ENCODE measurements around the gene PSD4. TPM values are rescaled to one million over a fixed set of nuclear protein-coding genes. Genes with fewer than 3 reads are reported as not detected.

The PSD4 gene
- total RNA-seq, 1 donor from 2014 or later = 0.39 TPM

GRCh38 chr2:113142290-113142689 is 31.5 kb upstream of the PSD4 start:
- no peak for DNase-seq (ENCODE audit: low read depth in 2 of 2)

- DNase-seq (ENCODE audit: low read depth in 2 of 2) = no peak
These were observed 29.5 kb upstream of the PSD4 start for GRCh38 chr2:113144259-113144658.

DNA sequence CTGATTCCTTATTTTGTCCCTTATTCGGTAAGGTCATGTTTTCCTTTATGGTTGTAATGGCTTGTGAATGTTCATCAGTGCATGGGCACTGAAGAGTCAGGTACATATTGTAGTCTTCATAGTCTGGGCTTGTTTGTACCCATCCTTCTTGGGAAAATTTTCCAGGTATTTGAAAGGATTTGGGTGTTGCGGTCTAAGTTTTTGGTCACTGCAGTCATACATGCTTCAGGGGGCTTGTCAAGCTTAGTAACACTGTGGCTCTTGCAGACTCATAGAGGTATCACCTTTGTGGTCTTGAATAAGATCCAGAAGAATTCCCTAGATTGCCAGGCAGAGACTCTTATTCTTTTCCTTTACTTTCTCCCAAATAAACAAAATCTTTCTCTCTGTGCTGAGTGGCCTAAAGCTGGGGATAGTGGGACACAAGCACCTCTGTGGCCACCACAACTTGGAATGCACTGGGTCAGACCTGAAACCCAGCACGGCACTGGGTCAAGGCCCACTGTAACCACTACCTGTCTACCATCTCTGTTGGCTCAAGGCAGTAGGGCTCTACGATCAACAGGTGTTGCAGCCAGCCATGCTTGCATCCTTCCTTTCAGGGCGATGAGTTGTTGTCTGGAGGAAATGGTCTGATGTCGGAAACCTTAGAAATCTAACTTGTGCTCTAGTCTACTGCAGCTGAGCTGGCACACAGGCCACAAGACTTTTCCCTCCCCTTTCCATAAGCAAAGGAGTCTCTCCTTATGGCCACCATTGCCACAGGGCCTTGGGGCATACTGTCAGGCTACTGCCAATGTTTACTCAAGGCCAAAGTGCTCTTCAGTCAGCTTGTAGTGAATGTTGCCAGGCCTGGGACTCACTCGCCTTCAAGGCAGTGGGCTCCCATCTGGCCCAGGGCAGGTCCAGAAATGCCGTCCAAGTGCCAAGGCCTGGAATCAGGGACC is 24.9 kb upstream of the PSD4 start:
- DNase-seq (ENCODE audit: low read depth in 2 of 2) = no peak

GRCh38 chr2:113149553-113150257 is 24.1 kb upstream of the PSD4 start:
- DNase-seq (ENCODE audit: low read depth in 2 of 2) = no peak

DNA sequence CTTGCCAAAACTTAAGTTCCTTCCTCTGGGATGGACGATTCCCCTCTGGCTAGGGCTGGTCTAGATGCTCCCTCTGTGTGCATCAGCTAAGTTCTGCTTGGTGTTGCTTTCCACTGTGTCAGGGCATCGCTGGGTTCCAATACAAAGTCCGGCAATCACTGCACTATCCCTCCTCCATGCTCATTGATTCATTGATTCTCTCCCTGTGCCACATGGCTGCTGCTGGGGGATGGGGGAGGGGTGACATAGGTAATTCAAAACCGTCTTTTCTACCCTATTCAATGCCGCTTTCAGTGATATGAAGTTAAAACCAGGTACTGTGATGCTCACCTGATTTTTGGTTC is 23.5 kb upstream of the PSD4 start:
- DNase-seq (ENCODE audit: low read depth in 2 of 2) = no peak

GRCh38 chr2:113155331-113155730 is 18.4 kb upstream of the PSD4 start:
- DNase-seq (ENCODE audit: low read depth in 2 of 2) = no peak

DNA sequence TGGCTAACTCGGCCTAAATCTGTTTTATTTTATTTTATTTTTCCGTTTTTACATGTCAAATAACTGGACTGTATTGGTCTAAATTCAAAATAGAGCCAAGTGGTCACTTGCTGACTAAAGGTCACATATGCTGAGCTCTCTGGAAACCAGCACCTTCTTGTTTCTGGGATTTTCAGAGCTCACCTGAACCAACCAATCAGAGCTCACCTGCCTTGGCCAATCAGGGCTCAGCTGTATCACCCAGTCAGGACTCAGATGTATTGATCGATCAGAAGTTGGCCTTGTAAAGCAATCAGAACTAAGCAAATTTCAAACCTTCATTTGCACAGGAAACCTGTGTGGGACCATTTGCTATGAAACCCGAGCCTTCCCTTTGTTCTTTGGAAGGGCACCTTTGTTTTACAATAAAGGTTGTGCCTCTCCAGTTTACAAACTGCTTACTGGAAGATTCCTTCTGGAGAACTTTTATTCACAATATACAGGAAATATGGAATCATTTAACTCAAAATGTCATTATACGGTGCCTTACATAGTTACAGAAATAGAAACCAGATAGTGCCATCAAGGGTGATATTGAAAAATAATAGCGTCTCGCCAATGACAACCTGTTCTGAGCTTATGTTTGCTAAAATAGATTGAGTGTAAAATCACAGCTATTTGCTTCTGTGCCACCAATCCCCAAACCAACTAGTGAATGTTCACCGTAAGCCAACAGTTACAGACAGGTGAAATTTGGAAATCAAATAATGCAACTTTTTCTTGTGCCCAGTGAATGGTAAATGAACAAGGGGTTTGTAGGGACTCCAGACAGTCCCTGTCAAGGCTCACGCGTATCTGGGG is 17.3 kb upstream of the PSD4 start:
- DNase-seq (ENCODE audit: low read depth in 2 of 2) = no peak

GRCh38 chr2:113157118-113157896 is 16.5 kb upstream of the PSD4 start:
- DNase-seq (ENCODE audit: low read depth in 2 of 2) = no peak

- DNase-seq (ENCODE audit: low read depth in 2 of 2) = peak in 1 of 2 donors; percentile 21
These were observed 15.6 kb upstream of the PSD4 start for GRCh38 chr2:113157897-113158753.

DNA sequence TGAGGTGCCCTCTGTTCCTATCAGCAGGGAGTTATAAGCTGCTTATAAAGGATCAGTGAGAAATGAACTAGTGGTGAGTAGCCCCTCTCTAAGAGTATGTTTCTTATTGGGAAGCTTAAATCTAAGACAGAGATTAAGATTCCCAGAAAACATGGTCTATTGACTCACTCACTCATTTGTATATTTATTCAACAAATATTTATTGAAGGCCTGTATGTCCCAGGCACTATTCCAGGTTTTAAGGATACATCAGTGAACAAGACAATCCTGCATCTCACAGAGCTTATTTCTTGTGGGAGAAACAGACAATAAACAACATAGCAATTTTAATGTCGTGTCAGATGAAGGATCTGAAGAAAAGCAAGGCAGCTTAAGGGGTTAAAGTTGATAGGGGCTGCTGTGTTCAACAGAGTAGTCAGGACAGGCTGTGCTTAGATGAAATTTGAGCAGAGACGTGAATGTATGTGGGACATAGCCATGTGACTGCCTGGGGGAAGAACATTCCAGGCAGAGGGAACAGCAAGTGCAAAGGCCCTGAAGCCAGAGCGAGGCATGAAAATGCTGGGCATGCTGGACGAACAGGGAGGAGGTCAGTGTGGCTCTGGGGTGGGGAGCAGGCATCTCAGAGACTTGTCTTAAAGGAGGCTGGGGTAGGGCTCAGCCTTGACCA is 14.8 kb upstream of the PSD4 start:
- DNase-seq (ENCODE audit: low read depth in 2 of 2) = no peak

- no peak for DNase-seq (ENCODE audit: low read depth in 2 of 2)
These were observed 13.5 kb upstream of the PSD4 start for GRCh38 chr2:113160248-113160647.

GRCh38 chr2:113160962-113161361 is 12.8 kb upstream of the PSD4 start:
- DNase-seq (ENCODE audit: low read depth in 2 of 2) = no peak

- DNase-seq (ENCODE audit: low read depth in 2 of 2) = no peak
These were observed 11.6 kb upstream of the PSD4 start for GRCh38 chr2:113162173-113162572.

DNA sequence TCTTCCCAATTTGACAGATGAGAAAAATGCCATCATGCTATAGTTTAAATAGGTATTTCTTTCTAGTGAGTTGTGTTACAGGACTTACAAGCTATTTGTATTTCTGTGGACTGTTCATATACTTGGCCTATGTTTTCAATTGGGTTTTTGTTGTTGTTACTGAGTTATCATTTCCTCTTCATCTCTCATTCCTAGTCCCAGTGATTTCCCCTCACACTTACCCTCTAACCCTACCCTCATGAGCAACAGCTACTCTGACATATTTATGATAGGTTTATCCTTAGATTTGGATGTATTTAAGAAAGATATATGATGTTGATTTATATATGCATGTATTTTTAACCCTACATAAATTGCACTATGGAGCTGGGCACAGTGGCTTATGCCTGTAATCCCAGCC is 10.9 kb upstream of the PSD4 start:
- peak in 1 of 2 donors; percentile 53 for DNase-seq (ENCODE audit: low read depth in 2 of 2)

- no peak for DNase-seq (ENCODE audit: low read depth in 2 of 2)
These were observed 9.4 kb upstream of the PSD4 start for GRCh38 chr2:113164215-113164929.

- no peak for DNase-seq (ENCODE audit: low read depth in 2 of 2)
These were observed 8.7 kb upstream of the PSD4 start for GRCh38 chr2:113164930-113165585.

- no peak for DNase-seq (ENCODE audit: low read depth in 2 of 2)
These were observed 7.6 kb upstream of the PSD4 start for GRCh38 chr2:113166187-113166645.
